ENCODE measurements around the gene NRSN1. TPM values are rescaled to one million over a fixed set of nuclear protein-coding genes. Genes with fewer than 3 reads are reported as not detected.

Gene NRSN1
- total and polyA plus RNA-seq, 9 of the 15 experiments (the other 6 are each of a cell fraction or from before 2014, with no cell fraction given) = not detected

- intact Hi-C loops (cut with micrococcal nuclease) (no loop called here), in situ Hi-C loops (cut with MboI) (no loop called here)
- Histone ChIP-seq H3K9me1 (ENCODE audit: control insufficient read depth, insufficient read depth, low read length) (no peaks in the 10 kb centered on the region), H3K9me3 (replicated peaks; ENCODE audit: control insufficient read depth, insufficient read depth, low read depth, low read length) (no peaks in the 10 kb centered on the region), H3K27me3 (ENCODE audit: control insufficient read depth in 2 of 2, insufficient read depth in 2 of 2, low read length in 2 of 2) (no peaks in the 10 kb centered on the region), H2AFZ (ENCODE audit: low read depth, low read length) (no peak overlapping the region), H3K4me1 (replicated peaks in 1 of 2; ENCODE audit: control insufficient read depth in 2 of 2, insufficient read depth in 2 of 2, low read length in 2 of 2) (no peaks in the 10 kb centered on the region), H3K4me3 (no peak overlapping the region), H3K9ac (ENCODE audit: insufficient read depth in 1 of 2, low read depth in 2 of 2, low read length in 2 of 2) (no peak overlapping the region), H3K27ac (ENCODE audit: extremely low read depth, low read depth, low read length) (no peak overlapping the region), H4K20me1 (replicated peaks; ENCODE audit: control insufficient read depth, insufficient read depth, low read length) (no peaks in the 10 kb centered on the region), H3K4me2 (ENCODE audit: insufficient read depth, low read length) (no peak overlapping the region), H3K36me3 (ENCODE audit: control insufficient read depth, insufficient read depth, low read length) (no peaks in the 10 kb centered on the region), H3K79me2 (ENCODE audit: control insufficient read depth, insufficient read depth, low read length) (no peaks in the 10 kb centered on the region)
- no TSS peak for BruUV-seq (replicated peaks)
- ATAC-seq (no peak), FAIRE-seq (no peak), DNase-seq (ENCODE audit: extremely low read depth in 1 of 4, low spot score in 3 of 4) (no peak)
- ChIA-PET CTCF (ENCODE audit: low intra/inter-chr PET ratio) (no interaction called here), POLR2A (no interaction called here)
- WGBS (ENCODE audit: insufficient coverage, low coverage, missing lambda C conversion rate) = 4% methylated on average over 4 of the region's 4 CpGs
- no peak for TF ChIP-seq NCOR1 (IDR thresholded peaks at IDR 0.05)
- no peak for TF ChIP-seq NFIX (CRISPR knock-in tag; IDR thresholded peaks at IDR 0.05; ENCODE audit: low read depth)
- TF ChIP-seq BRD4 (IDR thresholded peaks at IDR 0.05) = no peak
- TF ChIP-seq PHF21A (IDR thresholded peaks at IDR 0.05; ENCODE audit: borderline replicate concordance, low read depth) = no peak
- TF ChIP-seq POLR3A (IDR thresholded peaks at IDR 0.05; ENCODE audit: borderline replicate concordance, extremely low read depth, insufficient read depth, insufficient read length) = no peak
- no peak for TF ChIP-seq ATF4 (CRISPR knock-in tag; IDR thresholded peaks at IDR 0.05)
- no peak for TF ChIP-seq ZNF449 (CRISPR knock-in tag; IDR thresholded peaks at IDR 0.05)
- no peak for TF ChIP-seq E2F4 (CRISPR knock-in tag; IDR thresholded peaks at IDR 0.05; ENCODE audit: low read depth)
- no peak for TF ChIP-seq CEBPZ (IDR thresholded peaks at IDR 0.05; ENCODE audit: borderline replicate concordance, low read depth, low read length)
- no peak for TF ChIP-seq ZNF609 (CRISPR knock-in tag; IDR thresholded peaks at IDR 0.05; ENCODE audit: borderline replicate concordance)
These were observed 32.6 kb upstream of the NRSN1 start for GRCh38 chr6:24093381-24093780.

Data from K562 (cell line).